NCI-H345 treated with DMSO at 0.1 percent for 48 hours (cell line): Measurements from ENCODE around the gene RSU1.

Experiments
- DNase-seq: peaks from one replicate; lab custom pipeline; 2025; ENCODE audit not compliant: unreplicated experiment; lab: John Stamatoyannopoulos, UW

Gene RSU1

GRCh38 chr10:16745061-16745460 is 72.2 kb downstream of the RSU1 start:
- DNase-seq = no peak

GRCh38 chr10:16742165-16742960 is 74.9 kb downstream of the RSU1 start:
- DNase-seq = no peak

GRCh38 chr10:16741540-16741939 is 75.7 kb downstream of the RSU1 start:
- DNase-seq = no peak

GRCh38 chr10:16737420-16737819 is 79.8 kb downstream of the RSU1 start:
- no peak for DNase-seq

- no peak for DNase-seq
Observed at GRCh38 chr10:16735671-16736070, 81.6 kb downstream of the RSU1 start.

- no peak for DNase-seq
Observed at GRCh38 chr10:16732376-16732775, 84.8 kb downstream of the RSU1 start.

- no peak for DNase-seq
Observed at GRCh38 chr10:16728266-16728665, 89.0 kb downstream of the RSU1 start.

- no peak for DNase-seq
Observed at GRCh38 chr10:16727666-16728065, 89.6 kb downstream of the RSU1 start.

GRCh38 chr10:16724509-16724908 is 92.7 kb downstream of the RSU1 start:
- no peak for DNase-seq

GRCh38 chr10:16720812-16721211 is 96.4 kb downstream of the RSU1 start:
- DNase-seq = no peak

GRCh38 chr10:16717622-16718395 is 99.4 kb downstream of the RSU1 start:
- DNase-seq = no peak

GRCh38 chr10:16716051-16716450 is 101.2 kb downstream of the RSU1 start:
- no peak for DNase-seq

GRCh38 chr10:16713290-16713689 is 103.9 kb downstream of the RSU1 start:
- DNase-seq = no peak

- DNase-seq = no peak
Observed at GRCh38 chr10:16712883-16713282, 104.3 kb downstream of the RSU1 start.

GRCh38 chr10:16700331-16700730 is 116.9 kb downstream of the RSU1 start:
- DNase-seq = no peak

- no peak for DNase-seq
Observed at GRCh38 chr10:16699435-16700057, 117.7 kb downstream of the RSU1 start.

- DNase-seq = no peak
Observed at GRCh38 chr10:16698461-16698860, 118.8 kb downstream of the RSU1 start.

- no peak for DNase-seq
Observed at GRCh38 chr10:16690417-16690816, 126.8 kb downstream of the RSU1 start.

GRCh38 chr10:16689696-16690095 is 127.5 kb downstream of the RSU1 start:
- DNase-seq = no peak

GRCh38 chr10:16689227-16689626 is 128.0 kb downstream of the RSU1 start:
- no peak for DNase-seq

GRCh38 chr10:16686054-16686902 is 130.9 kb downstream of the RSU1 start:
- peak; percentile 2 for DNase-seq
